ENCODE data around the gene ZNF100.
"Not testable (repeated sequence)": the region's sequence is repeated elsewhere in the genome, so short reads cannot be mapped to it uniquely, and the experiment has no call there.

Gene ZNF100

GRCh38 chr19:21699197-21699596 is 68.2 kb downstream of the ZNF100 start:
- no peak for DNase-seq

- DNase-seq: no peak
Measured at GRCh38 chr19:21698215-21698614, 69.2 kb downstream of the ZNF100 start.

DNA sequence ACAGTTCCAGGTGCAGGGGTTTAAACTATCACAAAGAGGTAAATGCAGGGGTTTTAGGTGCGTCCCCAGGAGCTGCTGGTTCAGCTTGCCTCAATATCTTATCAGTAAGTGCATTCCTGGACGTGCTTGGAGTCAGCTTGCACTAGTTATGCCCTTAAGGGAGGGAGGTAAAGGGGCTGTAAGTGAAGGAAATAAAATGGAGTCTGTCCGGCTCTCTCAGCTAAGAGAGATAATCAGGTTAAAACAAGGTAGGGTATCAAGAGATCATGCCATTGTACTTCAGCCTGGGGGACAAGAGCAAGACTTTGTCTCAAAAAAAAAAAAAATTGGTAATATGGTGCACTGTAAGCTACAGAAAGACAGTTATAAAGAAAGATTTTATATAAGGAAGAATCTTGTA is 69.7 kb downstream of the ZNF100 start:
- no peak for DNase-seq

GRCh38 chr19:21694171-21694906 is 73.0 kb downstream of the ZNF100 start:
- DNase-seq: no peak

- DNase-seq: no peak
Measured at GRCh38 chr19:21693399-21693798, 74.0 kb downstream of the ZNF100 start.

DNA sequence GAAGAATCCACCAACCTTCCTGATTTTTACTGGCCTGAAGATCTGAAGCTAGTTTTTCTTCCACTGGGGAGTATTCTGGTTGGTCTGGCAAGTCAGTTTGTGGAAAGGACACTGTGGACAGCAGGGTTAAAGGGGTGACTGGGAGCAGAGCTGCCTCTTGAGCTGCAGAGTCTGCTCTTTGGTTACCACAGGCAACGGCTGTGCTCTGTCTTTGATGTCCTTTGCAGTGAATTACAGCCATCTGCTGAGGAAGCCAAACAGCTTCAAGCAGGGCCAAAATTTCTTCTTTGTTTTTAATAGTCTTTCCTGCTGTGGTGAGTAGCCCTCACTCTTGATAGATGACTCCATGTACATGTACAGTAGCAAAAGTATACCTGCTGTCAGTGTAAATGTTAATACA is 75.7 kb downstream of the ZNF100 start:
- DNase-seq: no peak

GRCh38 chr19:21688464-21688863 is 78.9 kb downstream of the ZNF100 start:
- DNase-seq: no peak

GRCh38 chr19:21680671-21681070 is 86.7 kb downstream of the ZNF100 start:
- DNase-seq: no peak

GRCh38 chr19:21680026-21680425 is 87.4 kb downstream of the ZNF100 start:
- no peak for DNase-seq

DNA sequence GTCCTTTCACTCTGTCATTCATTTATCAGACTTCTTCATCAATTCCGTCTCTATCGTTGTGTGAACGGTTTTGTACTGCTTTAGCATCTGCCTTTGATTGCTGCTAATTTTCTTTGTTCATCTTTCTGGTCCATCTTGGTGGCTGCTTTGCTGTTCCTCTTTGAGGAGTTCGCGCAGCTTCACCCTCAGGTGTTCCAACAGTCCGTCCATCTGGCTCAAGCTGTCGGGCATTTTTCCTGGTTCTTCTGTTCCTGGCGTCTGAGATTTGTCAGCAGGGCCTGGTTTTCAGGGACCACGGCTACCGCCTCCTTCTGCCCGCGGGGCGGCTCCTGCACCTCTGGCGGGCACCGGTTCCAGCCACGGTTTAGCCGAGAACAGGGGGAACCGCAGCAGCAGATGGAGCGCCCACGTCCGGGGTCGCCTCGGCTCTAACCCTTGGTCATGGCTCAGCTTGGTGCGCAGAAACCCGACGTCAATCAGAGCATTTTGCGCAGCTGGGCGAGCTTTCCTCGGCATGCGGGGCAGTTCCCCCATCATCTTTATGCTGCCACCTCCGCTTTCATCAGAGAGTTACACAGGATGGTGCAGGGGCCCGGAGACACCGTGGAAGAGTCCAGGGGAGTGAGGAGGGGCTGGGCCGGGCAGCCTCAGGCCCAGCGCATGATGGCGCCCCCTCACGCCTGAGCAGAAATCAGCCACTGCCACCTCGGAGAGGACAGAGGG is 89.5 kb downstream of the ZNF100 start:
- no peak for DNase-seq

DNA sequence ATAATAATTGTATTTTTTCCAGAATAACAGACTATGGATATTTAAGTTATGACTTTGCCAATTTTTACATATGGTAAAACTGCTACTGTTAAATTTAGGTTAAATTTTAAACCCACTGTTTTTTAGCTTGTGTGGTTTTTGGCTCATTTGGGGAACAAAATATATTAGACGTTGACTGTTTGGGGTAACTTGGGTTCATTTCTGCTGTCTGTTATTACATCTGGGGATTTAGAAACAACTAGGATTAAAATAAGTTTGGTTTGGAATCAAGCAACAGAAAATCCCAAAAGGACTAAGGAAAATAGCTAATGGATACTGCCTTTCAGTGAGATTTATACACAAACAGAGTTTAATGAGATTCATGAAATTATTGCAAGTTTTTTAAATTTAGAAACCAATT is 92.9 kb downstream of the ZNF100 start:
- DNase-seq: no peak

DNA sequence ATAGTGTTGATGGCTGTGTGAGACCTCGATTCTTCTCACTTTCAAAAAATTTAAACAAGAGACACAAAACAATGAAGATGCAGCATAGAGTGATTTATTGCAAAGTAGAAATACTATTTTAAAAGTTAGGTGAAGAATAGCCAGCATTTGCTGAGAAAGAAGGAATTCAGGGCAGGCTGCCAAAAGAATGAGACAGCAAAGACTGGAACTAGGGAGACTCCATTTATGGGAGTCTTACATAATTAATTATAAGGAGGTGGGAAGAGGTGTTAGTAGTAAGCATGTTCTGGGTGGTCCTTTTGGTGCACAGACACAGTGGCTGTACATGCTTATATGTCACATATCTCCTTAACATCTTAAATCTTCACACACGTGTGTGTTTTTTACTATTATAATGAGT is 93.9 kb downstream of the ZNF100 start:
- DNase-seq: not testable (repeated sequence)
